ENCODE data around the gene RAP1GAP.

DNA sequence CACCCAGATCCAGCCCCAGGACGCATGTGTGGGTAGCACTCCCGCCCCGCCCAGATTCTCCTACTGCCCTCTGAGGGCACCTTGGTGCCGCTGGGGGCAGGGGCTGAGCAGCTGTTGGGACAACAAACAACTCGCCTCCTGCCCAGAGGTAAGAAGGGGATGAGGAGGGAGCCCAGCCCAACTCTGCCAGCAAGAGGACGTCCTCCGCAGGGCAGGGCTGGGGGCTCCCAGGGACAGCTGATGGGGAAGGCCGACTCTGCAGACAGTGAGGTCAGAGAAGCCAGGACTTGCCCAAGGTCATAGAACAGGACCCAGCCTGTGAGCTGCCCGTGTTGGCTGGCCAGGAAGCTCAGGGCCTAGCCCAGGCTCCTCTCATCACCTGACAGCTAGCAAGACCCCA lies 18.8 kb downstream of the RAP1GAP start:
- TF ChIP-seq, protein P1, sequence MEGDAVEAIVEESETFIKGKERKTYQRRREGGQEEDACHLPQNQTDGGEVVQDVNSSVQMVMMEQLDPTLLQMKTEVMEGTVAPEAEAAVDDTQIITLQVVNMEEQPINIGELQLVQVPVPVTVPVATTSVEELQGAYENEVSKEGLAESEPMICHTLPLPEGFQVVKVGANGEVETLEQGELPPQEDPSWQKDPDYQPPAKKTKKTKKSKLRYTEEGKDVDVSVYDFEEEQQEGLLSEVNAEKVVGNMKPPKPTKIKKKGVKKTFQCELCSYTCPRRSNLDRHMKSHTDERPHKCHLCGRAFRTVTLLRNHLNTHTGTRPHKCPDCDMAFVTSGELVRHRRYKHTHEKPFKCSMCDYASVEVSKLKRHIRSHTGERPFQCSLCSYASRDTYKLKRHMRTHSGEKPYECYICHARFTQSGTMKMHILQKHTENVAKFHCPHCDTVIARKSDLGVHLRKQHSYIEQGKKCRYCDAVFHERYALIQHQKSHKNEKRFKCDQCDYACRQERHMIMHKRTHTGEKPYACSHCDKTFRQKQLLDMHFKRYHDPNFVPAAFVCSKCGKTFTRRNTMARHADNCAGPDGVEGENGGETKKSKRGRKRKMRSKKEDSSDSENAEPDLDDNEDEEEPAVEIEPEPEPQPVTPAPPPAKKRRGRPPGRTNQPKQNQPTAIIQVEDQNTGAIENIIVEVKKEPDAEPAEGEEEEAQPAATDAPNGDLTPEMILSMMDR (IDR thresholded peaks at IDR 0.05): no peak
- no peak for TF ChIP-seq POLR2AphosphoS5 (IDR thresholded peaks at IDR 0.05)

Measured in esophagus muscularis mucosa (tissue), 3 donors.